Mammary epithelial cell (primary cell): ENCODE measurements around the gene LPP.

ENCODE experiments used
- CTCF ChIP-seq, 2 donors: IDR thresholded peaks in 1 of 2; conservative IDR thresholded peaks in 1 of 2; 2 replicates each; pipeline ENCODE4 v1.5.1; 2011 to 2012; ENCODE audit warnings: inconsistent platforms in 2 of 2, low read length in 2 of 2, mild to moderate bottlenecking in 2 of 2, control low read depth in 1 of 2, low read depth in 1 of 2; ENCODE audit not compliant: insufficient read depth in 1 of 2; ENCODE audit errors: extremely low read depth in 1 of 2
- EZH2 ChIP-seq: IDR thresholded peaks from 2 replicates; pipeline ENCODE4 v1.6.1; 2012; ENCODE audit warnings: low read length, inconsistent platforms, borderline replicate concordance

GRCh38 chr3:188590557-188590956, 436.6 kb downstream of the LPP start:
- TF ChIP-seq CTCF (conservative IDR thresholded peaks at IDR 0.05 in 1 of 2, IDR thresholded peaks at IDR 0.05 in 1 of 2; ENCODE audit: extremely low read depth in 1 of 2, insufficient read depth in 1 of 2, low read depth in 1 of 2, low read length in 2 of 2) = no peak
- no peak for TF ChIP-seq EZH2
